Chondrocyte (in vitro differentiated cells): ENCODE data around the gene CHIA. TPM values are rescaled to one million over a fixed set of nuclear protein-coding genes. Genes with fewer than 3 reads are reported as not detected.

Source experiments
- DNase-seq: peaks from one replicate; pipeline ENCODE4 v3.0.0; 2021; ENCODE audit warnings: mixed read lengths, low spot score
- H3K27ac Mint-ChIP-seq: one replicate; pipeline ENCODE4 v1.8.0; 2021; ENCODE audit warnings: mild to moderate bottlenecking, moderate library complexity, mixed read lengths; ENCODE audit not compliant: unreplicated experiment
- H3K27me3 Mint-ChIP-seq: 2 replicates; pipeline ENCODE4 v1.8.0; 2021; ENCODE audit warnings: low read depth, mixed read lengths
- H3K36me3 Mint-ChIP-seq: 2 replicates; pipeline ENCODE4 v1.8.0; 2021; ENCODE audit warnings: low read depth, mixed read lengths
- H3K4me1 Mint-ChIP-seq: 2 replicates; pipeline ENCODE4 v1.8.0; 2021; ENCODE audit warnings: low read depth, mild to moderate bottlenecking, mixed read lengths
- H3K4me3 Mint-ChIP-seq: one replicate; pipeline ENCODE4 v1.8.0; 2021; ENCODE audit warnings: mild to moderate bottlenecking, moderate library complexity, mixed read lengths; ENCODE audit not compliant: unreplicated experiment
- H3K9me3 Mint-ChIP-seq: 2 replicates; pipeline ENCODE4 v1.8.0; 2021; ENCODE audit warnings: low read depth, mixed read lengths
- total RNA-seq: library from RNA; stranded (reverse); gene quantifications from 3 replicates; pipeline ENCODE4 v1.2.1, GENCODE V29; 2021
- TF ChIP-seq, protein P1 (sequence below): fragments of 200-600 bp; sonication (generic); IDR thresholded peaks from 2 replicates; pipeline ENCODE4 v1.5.0; 2021; ENCODE audit warnings: antibody characterized with exemption, mild to moderate bottlenecking, moderate library complexity

The CHIA gene
- total RNA-seq, 1 donor from 2014 or later: not detected

DNA sequence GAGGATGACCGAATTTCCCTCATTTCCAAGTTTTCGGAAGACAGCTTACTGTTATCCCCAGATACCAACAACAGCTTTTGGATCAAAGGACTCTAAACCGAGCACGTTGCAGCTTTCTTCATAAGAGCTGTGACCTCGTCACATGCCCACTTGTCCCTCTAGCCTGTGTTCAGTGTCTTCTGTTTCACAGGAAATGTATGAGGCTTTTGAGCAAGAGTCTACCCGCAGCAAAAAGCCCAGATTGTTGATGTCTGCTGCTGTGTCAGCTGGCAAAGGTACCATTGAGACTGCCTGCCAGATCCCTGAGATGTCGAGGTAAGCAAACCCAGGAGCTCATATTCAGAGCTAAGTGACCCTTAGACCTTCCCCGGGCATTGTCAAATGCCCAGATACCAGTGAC, 39.1 kb upstream of the CHIA start:
- Mint-ChIP-seq H3K9me3 (no peaks in the 10 kb centered on the region), H3K27ac (no peak overlapping the region), H3K4me3 (no peak overlapping the region), H3K27me3 (peaks cover 27% of the 10 kb centered on the region), H3K4me1 (no peaks in the 10 kb centered on the region), H3K36me3 (no peaks in the 10 kb centered on the region)
- TF ChIP-seq, protein P1, sequence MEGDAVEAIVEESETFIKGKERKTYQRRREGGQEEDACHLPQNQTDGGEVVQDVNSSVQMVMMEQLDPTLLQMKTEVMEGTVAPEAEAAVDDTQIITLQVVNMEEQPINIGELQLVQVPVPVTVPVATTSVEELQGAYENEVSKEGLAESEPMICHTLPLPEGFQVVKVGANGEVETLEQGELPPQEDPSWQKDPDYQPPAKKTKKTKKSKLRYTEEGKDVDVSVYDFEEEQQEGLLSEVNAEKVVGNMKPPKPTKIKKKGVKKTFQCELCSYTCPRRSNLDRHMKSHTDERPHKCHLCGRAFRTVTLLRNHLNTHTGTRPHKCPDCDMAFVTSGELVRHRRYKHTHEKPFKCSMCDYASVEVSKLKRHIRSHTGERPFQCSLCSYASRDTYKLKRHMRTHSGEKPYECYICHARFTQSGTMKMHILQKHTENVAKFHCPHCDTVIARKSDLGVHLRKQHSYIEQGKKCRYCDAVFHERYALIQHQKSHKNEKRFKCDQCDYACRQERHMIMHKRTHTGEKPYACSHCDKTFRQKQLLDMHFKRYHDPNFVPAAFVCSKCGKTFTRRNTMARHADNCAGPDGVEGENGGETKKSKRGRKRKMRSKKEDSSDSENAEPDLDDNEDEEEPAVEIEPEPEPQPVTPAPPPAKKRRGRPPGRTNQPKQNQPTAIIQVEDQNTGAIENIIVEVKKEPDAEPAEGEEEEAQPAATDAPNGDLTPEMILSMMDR: no peak
- no peak for DNase-seq

DNA sequence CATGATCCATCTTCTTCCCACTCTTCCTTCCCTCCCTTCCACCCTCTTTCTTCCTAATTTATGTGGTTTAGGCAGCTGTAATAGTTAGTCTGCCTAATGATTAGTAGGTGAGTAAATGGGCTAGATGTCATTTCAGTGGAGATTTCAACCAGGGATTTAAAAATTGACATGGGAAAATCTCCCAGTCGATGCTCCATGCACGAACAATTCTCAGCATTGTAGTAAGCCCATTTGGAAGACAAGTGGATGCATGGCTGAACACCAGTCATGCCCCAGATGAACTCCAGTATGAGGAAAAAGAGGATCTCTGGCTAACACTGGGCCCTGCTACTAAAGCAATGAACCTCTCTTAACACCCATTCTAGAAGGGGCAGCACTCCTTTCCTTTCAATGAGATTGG, 37.9 kb upstream of the CHIA start:
- Mint-ChIP-seq H3K9me3 (no peaks in the 10 kb centered on the region), H3K27ac (no peak overlapping the region), H3K36me3 (no peaks in the 10 kb centered on the region), H3K4me1 (no peaks in the 10 kb centered on the region), H3K27me3 (peaks cover 29% of the 10 kb centered on the region), H3K4me3 (no peak overlapping the region)
- no peak for DNase-seq
- TF ChIP-seq, protein P1: no peak

DNA sequence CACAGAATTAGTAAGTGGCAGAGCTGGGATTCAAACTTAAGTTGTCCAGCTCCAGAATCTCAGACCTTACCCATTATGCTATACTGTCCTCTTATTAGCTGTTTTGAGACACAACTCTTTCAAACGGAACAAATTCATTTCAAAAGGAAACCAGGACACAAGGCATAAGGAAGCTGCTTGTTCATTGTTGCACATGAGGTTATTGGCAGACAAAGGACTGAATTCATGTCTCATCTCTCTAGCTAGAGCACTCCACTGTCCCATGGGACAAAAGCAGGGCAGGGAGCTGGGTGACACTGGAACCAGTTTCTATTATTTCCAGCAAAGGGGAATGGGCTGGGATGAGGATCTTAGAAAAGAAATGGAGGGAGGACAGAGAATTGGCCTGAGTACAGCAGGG, 36.8 kb upstream of the CHIA start:
- Mint-ChIP-seq H3K36me3 (no peaks in the 10 kb centered on the region), H3K27ac (no peak overlapping the region), H3K27me3 (peaks cover 29% of the 10 kb centered on the region), H3K4me1 (no peaks in the 10 kb centered on the region), H3K9me3 (no peaks in the 10 kb centered on the region), H3K4me3 (no peak overlapping the region)
- DNase-seq: no peak
- TF ChIP-seq, protein P1: no peak

DNA sequence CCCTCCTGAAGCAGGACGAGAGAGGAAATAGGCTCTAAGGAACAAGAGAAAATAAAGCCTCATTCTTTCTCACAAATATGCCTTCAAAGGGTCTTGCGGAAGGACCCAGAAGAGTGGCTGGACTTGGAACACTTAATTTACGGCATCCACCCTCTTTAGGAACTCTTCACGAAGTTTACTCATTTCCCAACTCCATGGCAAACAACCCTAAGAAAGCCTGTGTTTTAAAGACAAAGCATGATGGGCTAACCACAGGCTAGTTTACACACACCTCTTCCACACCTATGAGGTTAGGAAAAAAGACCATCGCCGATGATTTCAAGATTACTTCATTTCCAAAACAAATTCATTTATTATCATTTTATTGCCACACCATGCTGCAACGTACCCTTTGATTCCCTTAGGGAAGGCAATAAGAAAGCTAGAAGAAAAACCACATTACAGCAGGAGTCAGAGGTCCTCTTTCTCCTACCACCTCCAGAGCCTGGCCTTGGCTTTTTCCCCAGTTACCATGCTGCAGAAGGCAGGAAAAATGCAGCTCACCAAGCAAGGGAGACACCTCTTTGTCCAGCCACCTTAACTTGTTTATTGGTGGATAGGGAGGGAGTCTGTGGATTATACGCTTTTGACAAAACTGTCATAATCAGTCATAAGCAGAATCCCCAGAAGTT, 33.5 kb upstream of the CHIA start:
- no peaks in the 10 kb centered on the region for H3K36me3 Mint-ChIP-seq
- peaks cover 6% of the 10 kb centered on the region for H3K9me3 Mint-ChIP-seq
- no peaks in the 10 kb centered on the region for H3K4me1 Mint-ChIP-seq
- no peak overlapping the region for H3K27ac Mint-ChIP-seq
- H3K4me3 Mint-ChIP-seq: no peak overlapping the region
- H3K27me3 Mint-ChIP-seq: peaks cover 27% of the 10 kb centered on the region
- DNase-seq: no peak
- TF ChIP-seq, protein P1: no peak

DNA sequence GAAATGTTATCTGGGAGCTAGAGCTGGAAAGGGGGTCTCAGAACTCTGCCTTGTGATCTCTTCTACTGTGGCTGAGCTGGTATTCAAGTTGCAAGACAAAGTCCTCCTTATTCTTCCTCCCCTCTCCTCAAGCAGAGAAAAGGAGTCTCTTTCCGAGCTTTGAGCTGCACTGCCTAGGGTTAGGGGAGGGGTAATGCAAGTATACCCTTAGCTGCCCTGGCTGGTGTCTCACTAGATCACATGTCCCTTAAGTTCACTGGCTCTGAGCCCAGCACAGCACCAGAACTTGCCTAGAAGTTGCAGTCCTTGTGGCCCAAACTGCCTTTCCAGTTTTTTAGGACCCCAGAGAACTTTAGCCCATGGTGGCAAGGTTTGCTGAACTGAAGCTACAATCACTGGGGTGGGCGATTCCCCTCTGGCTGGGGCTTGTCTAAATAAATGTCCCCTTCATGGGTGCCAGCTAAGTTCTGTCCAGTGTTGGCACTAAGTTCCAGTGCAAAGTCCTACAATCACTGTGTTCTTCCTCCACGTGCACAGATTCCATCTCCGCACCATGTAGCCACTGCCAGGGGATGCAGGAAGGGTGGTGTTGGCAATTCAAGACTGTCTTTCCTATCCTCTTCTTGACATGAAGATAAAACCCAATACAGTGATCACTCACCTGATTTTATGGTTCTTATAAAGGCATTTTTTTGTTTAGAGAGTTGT, 22.7 kb upstream of the CHIA start:
- no peak overlapping the region for H3K27ac Mint-ChIP-seq
- H3K9me3 Mint-ChIP-seq: peaks cover 17% of the 10 kb centered on the region
- peaks cover 23% of the 10 kb centered on the region for H3K27me3 Mint-ChIP-seq
- H3K36me3 Mint-ChIP-seq: no peaks in the 10 kb centered on the region
- no peaks in the 10 kb centered on the region for H3K4me1 Mint-ChIP-seq
- DNase-seq: no peak
- H3K4me3 Mint-ChIP-seq: no peak overlapping the region
- TF ChIP-seq, protein P1: no peak
